NB4 (cell line): ENCODE data around the gene B3GNT2.
"Not testable (repeated sequence)": the region's sequence is repeated elsewhere in the genome, so short reads cannot be mapped to it uniquely, and the experiment has no call there.

Experiments
- POLR2A ChIP-seq: IDR thresholded peaks from 2 replicates; pipeline ENCODE4 v1.6.1; 2011; ENCODE audit warnings: mild to moderate bottlenecking; ENCODE audit not compliant: insufficient read length; ENCODE audit errors: extremely low read depth
- TF ChIP-seq, protein P1 (sequence below): IDR thresholded peaks from one replicate; pipeline ENCODE4 v1.5.1; 2012; ENCODE audit warnings: low read depth, low read length

DNA sequence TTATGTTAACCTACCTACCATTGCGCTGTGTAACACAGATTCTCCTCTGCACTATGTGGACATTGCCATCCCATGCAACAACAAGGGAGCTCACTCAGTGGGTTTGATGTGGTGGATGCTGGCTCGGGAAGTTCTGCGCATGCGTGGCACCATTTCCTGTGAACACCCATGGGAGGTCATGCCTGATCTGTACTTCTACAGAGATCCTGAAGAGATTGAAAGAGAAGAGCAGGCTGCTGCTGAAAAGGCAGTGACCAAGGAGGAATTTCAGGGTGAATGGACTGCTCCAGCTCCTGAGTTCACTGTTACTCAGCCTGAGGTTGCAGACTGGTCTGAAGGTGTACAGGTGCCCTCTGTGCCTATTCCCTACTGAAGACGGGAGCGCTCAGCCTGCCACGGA, 49.1 kb upstream of the B3GNT2 start:
- not testable (repeated sequence) for TF ChIP-seq POLR2A
- TF ChIP-seq, protein P1, sequence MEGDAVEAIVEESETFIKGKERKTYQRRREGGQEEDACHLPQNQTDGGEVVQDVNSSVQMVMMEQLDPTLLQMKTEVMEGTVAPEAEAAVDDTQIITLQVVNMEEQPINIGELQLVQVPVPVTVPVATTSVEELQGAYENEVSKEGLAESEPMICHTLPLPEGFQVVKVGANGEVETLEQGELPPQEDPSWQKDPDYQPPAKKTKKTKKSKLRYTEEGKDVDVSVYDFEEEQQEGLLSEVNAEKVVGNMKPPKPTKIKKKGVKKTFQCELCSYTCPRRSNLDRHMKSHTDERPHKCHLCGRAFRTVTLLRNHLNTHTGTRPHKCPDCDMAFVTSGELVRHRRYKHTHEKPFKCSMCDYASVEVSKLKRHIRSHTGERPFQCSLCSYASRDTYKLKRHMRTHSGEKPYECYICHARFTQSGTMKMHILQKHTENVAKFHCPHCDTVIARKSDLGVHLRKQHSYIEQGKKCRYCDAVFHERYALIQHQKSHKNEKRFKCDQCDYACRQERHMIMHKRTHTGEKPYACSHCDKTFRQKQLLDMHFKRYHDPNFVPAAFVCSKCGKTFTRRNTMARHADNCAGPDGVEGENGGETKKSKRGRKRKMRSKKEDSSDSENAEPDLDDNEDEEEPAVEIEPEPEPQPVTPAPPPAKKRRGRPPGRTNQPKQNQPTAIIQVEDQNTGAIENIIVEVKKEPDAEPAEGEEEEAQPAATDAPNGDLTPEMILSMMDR = not testable (repeated sequence)
